WTC11 (cell line): ENCODE results near the gene METTL24. TPM values are rescaled to one million over a fixed set of nuclear protein-coding genes. Genes with fewer than 3 reads are reported as not detected.

Experiments
- ATAC-seq: fragments of 200-7000 bp; cut with Tn5 transposase; 2 replicates; pipeline ENCODE4 v1.10.0; 2021; ENCODE audit warnings: mild to moderate bottlenecking, moderate library complexity
- CTCF ChIA-PET: fragments of 300-600 bp; sonication (Branson Sonifier 250); formaldehyde crosslinking; loops from one replicate; lab custom pipeline; 2021; ENCODE audit warnings: antibody characterized with exemption; lab: Charles Lee
- POLR2A ChIA-PET: fragments of 350-600 bp; sonication (Branson Sonifier 250); formaldehyde crosslinking; loops from one replicate; lab custom pipeline; 2021; ENCODE audit warnings: antibody characterized with exemption; lab: Charles Lee
- DNase-seq: peaks from one replicate; pipeline ENCODE4 v3.0.0; 2021; ENCODE audit warnings: low spot score
- H3K27ac Mint-ChIP-seq: 2 replicates; pipeline ENCODE4 v1.8.0; 2021; ENCODE audit warnings: mixed read lengths
- H3K27me3 Mint-ChIP-seq: 2 replicates; pipeline ENCODE4 v1.8.0; 2021; ENCODE audit warnings: low read depth, mild to moderate bottlenecking, moderate library complexity, mixed read lengths
- H3K36me3 Mint-ChIP-seq: 2 replicates; pipeline ENCODE4 v1.8.0; 2021; ENCODE audit warnings: mixed read lengths
- H3K4me1 Mint-ChIP-seq: 2 replicates; pipeline ENCODE4 v1.8.0; 2022; ENCODE audit warnings: mixed read lengths
- H3K4me3 Mint-ChIP-seq: 2 replicates; pipeline ENCODE4 v1.8.0; 2021; ENCODE audit warnings: mild to moderate bottlenecking, moderate library complexity, mixed read lengths
- H3K9me3 Mint-ChIP-seq: 2 replicates; pipeline ENCODE4 v1.8.0; 2021; ENCODE audit warnings: mixed read lengths
- EMX1 ChIP-seq: fragments of 250-450 bp; sonication (Bioruptor Pico); IDR thresholded peaks from 2 replicates; pipeline ENCODE4 v1.8.0; 2021; ENCODE audit warnings: mild to moderate bottlenecking
- HMGA2 ChIP-seq: fragments of 250-450 bp; sonication (Bioruptor Pico); IDR thresholded peaks from 2 replicates; pipeline ENCODE4 v1.4.0; 2021; ENCODE audit warnings: mild to moderate bottlenecking, moderate library complexity
- IRF1 ChIP-seq: sonication (generic); formaldehyde crosslinking; IDR thresholded peaks from 2 replicates; pipeline ENCODE4 v1.8.0; 2023; ENCODE audit warnings: missing genetic modification reagents
- NFATC4 ChIP-seq: fragments of 250-450 bp; sonication (Bioruptor Pico); IDR thresholded peaks from 2 replicates; pipeline ENCODE4 v1.9.0; 2021; ENCODE audit warnings: mild to moderate bottlenecking
- NR2C2 ChIP-seq: sonication (generic); formaldehyde crosslinking; IDR thresholded peaks from 2 replicates; pipeline ENCODE4 v1.8.0; 2022; ENCODE audit warnings: mild to moderate bottlenecking, missing genetic modification reagents
- OVOL2 ChIP-seq: fragments of 250-450 bp; sonication (Bioruptor Pico); IDR thresholded peaks from 2 replicates; pipeline ENCODE4 v1.9.0; 2021; ENCODE audit warnings: mild to moderate bottlenecking, borderline replicate concordance
- SP1 ChIP-seq: sonication (generic); formaldehyde crosslinking; conservative IDR thresholded peaks from 2 replicates; pipeline ENCODE4 v1.8.1; 2022; ENCODE audit warnings: missing genetic modification reagents
- ZNF219 ChIP-seq: sonication (generic); formaldehyde crosslinking; IDR thresholded peaks from 2 replicates; pipeline ENCODE4 v1.8.0; 2023; ENCODE audit warnings: missing genetic modification reagents, mild to moderate bottlenecking, borderline replicate concordance
- ZNF263 ChIP-seq: sonication (generic); formaldehyde crosslinking; IDR thresholded peaks from 2 replicates; pipeline ENCODE4 v1.8.1; 2022; ENCODE audit warnings: low read depth, mild to moderate bottlenecking, moderate library complexity, missing genetic modification reagents
- ZNF317 ChIP-seq: sonication (generic); formaldehyde crosslinking; IDR thresholded peaks from 2 replicates; pipeline ENCODE4 v1.8.1; 2023; ENCODE audit warnings: low read depth, mild to moderate bottlenecking, moderate library complexity, missing genetic modification reagents, borderline replicate concordance
- ZSCAN18 ChIP-seq: fragments of 250-450 bp; sonication (Bioruptor Pico); IDR thresholded peaks from 2 replicates; pipeline ENCODE4 v2.1.2; 2022; ENCODE audit warnings: mild to moderate bottlenecking, moderate library complexity
- total RNA-seq: library from RNA; stranded (reverse); gene quantifications from 3 replicates; pipeline ENCODE4 v1.2.3, GENCODE V29; 2021
- TF ChIP-seq, protein P1 (sequence below): fragments of 250-450 bp; sonication (Bioruptor Pico); conservative IDR thresholded peaks from 2 replicates; pipeline ENCODE4 v1.9.0; 2021; ENCODE audit warnings: mild to moderate bottlenecking
- TF ChIP-seq, protein P2 (sequence below): sonication (generic); formaldehyde crosslinking; IDR thresholded peaks from 2 replicates; pipeline ENCODE4 v1.8.1; 2022; ENCODE audit warnings: low read depth, mild to moderate bottlenecking, moderate library complexity, missing genetic modification reagents, borderline replicate concordance
- TF ChIP-seq, protein P3 (sequence below): sonication (generic); formaldehyde crosslinking; IDR thresholded peaks from 2 replicates; pipeline ENCODE4 v1.8.1; 2022; ENCODE audit warnings: mild to moderate bottlenecking, moderate library complexity, missing genetic modification reagents
- TF ChIP-seq, protein P4 (sequence below): sonication (generic); formaldehyde crosslinking; IDR thresholded peaks from 2 replicates; pipeline ENCODE4 v1.8.1; 2023; ENCODE audit warnings: mild to moderate bottlenecking, moderate library complexity, missing genetic modification reagents
- TF ChIP-seq, protein P5 (sequence below): fragments of 250-450 bp; sonication (Bioruptor Pico); IDR thresholded peaks from 2 replicates; pipeline ENCODE4 v1.9.0; 2021; ENCODE audit warnings: mild to moderate bottlenecking, borderline replicate concordance

METTL24 gene
- total RNA-seq, 1 experiment from 2014 or later, result 0.31 TPM

DNA sequence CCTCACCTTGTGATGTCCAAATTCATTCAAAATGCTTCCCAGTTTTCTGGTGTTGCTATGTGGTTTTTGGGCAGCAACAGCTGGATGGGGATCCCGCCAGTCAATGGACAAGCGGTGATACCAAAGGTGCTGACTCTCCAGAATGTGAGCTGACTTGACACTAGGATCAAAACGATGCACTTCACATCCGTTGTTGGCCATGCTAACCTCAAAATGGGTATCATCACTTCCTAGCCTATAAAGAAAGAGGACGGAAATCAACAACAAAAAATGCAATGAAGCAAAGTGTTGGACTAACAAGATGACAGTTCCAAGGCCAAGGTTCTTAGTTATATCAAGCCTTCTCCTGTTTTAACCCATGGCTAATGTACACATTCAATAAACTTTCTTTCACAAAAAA, 59.2 kb downstream of the METTL24 start:
- H3K9me3 Mint-ChIP-seq, result peaks cover 4% of the 10 kb centered on the region
- TF ChIP-seq NFATC4, result no peak
- TF ChIP-seq ZSCAN18, result no peak
- no peak for TF ChIP-seq ZNF219
- TF ChIP-seq, protein P1, sequence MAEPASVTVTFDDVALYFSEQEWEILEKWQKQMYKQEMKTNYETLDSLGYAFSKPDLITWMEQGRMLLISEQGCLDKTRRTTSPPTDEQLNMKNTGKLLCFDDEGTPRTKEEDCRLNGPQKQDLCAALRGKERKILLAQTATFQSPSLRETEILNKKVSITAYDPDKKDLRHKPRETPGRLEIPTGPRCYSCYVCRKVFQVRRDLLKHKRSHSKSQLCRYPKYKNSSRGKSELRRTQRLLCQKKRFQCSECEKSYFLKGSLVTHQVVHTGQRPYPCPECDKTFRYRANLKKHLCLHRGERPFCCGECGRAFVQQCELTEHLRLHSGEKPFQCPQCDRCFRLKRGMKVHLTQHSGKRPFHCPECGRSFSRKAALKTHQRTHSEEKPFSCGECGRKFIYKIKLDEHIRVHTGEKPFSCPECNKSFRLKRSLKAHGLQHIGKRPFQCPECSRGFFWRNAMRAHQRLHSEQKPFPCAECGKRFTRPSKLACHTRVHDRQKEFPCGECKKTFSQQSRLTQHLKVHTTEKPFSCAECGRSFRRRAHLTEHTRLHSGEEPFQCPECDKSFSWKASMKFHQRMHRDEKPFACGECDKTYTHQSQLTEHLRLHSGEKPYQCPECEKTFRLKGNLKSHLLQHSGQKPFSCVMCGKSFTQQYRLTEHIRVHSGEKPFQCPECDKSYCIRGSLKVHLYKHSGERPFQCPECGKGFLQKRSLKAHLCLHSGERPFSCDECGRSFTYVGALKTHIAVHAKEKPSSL (CRISPR knock-in tag), result no peak
- TF ChIP-seq SP1, result no peak
- no peak for TF ChIP-seq NR2C2
- TF ChIP-seq HMGA2 (CRISPR knock-in tag), result no peak
- no peak for TF ChIP-seq IRF1 (CRISPR knock-in tag)
- TF ChIP-seq, protein P2, sequence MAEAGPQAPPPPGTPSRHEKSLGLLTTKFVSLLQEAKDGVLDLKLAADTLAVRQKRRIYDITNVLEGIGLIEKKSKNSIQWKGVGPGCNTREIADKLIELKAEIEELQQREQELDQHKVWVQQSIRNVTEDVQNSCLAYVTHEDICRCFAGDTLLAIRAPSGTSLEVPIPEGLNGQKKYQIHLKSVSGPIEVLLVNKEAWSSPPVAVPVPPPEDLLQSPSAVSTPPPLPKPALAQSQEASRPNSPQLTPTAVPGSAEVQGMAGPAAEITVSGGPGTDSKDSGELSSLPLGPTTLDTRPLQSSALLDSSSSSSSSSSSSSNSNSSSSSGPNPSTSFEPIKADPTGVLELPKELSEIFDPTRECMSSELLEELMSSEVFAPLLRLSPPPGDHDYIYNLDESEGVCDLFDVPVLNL (CRISPR knock-in tag), result no peak
- TF ChIP-seq ZNF317 (CRISPR knock-in tag), result no peak
- no peak for TF ChIP-seq ZNF263 (CRISPR knock-in tag)
- TF ChIP-seq, protein P3, sequence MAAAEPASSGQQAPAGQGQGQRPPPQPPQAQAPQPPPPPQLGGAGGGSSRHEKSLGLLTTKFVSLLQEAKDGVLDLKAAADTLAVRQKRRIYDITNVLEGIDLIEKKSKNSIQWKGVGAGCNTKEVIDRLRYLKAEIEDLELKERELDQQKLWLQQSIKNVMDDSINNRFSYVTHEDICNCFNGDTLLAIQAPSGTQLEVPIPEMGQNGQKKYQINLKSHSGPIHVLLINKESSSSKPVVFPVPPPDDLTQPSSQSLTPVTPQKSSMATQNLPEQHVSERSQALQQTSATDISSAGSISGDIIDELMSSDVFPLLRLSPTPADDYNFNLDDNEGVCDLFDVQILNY (CRISPR knock-in tag), result no peak
- TF ChIP-seq, protein P4, sequence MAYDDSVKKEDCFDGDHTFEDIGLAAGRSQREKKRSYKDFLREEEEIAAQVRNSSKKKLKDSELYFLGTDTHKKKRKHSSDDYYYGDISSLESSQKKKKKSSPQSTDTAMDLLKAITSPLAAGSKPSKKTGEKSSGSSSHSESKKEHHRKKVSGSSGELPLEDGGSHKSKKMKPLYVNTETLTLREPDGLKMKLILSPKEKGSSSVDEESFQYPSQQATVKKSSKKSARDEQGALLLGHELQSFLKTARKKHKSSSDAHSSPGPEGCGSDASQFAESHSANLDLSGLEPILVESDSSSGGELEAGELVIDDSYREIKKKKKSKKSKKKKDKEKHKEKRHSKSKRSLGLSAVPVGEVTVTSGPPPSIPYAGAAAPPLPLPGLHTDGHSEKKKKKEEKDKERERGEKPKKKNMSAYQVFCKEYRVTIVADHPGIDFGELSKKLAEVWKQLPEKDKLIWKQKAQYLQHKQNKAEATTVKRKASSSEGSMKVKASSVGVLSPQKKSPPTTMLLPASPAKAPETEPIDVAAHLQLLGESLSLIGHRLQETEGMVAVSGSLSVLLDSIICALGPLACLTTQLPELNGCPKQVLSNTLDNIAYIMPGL, result no peak
- TF ChIP-seq, protein P5, sequence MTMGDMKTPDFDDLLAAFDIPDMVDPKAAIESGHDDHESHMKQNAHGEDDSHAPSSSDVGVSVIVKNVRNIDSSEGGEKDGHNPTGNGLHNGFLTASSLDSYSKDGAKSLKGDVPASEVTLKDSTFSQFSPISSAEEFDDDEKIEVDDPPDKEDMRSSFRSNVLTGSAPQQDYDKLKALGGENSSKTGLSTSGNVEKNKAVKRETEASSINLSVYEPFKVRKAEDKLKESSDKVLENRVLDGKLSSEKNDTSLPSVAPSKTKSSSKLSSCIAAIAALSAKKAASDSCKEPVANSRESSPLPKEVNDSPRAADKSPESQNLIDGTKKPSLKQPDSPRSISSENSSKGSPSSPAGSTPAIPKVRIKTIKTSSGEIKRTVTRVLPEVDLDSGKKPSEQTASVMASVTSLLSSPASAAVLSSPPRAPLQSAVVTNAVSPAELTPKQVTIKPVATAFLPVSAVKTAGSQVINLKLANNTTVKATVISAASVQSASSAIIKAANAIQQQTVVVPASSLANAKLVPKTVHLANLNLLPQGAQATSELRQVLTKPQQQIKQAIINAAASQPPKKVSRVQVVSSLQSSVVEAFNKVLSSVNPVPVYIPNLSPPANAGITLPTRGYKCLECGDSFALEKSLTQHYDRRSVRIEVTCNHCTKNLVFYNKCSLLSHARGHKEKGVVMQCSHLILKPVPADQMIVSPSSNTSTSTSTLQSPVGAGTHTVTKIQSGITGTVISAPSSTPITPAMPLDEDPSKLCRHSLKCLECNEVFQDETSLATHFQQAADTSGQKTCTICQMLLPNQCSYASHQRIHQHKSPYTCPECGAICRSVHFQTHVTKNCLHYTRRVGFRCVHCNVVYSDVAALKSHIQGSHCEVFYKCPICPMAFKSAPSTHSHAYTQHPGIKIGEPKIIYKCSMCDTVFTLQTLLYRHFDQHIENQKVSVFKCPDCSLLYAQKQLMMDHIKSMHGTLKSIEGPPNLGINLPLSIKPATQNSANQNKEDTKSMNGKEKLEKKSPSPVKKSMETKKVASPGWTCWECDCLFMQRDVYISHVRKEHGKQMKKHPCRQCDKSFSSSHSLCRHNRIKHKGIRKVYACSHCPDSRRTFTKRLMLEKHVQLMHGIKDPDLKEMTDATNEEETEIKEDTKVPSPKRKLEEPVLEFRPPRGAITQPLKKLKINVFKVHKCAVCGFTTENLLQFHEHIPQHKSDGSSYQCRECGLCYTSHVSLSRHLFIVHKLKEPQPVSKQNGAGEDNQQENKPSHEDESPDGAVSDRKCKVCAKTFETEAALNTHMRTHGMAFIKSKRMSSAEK (CRISPR knock-in tag), result no peak
- TF ChIP-seq EMX1 (CRISPR knock-in tag), result no peak
- TF ChIP-seq OVOL2 (CRISPR knock-in tag), result no peak
- no peak overlapping the region for H3K4me3 Mint-ChIP-seq
- ATAC-seq, result no peak
- DNase-seq, result no peak
- H3K4me1 Mint-ChIP-seq, result peaks cover 14% of the 10 kb centered on the region
- POLR2A ChIA-PET, result no interaction called here
- CTCF ChIA-PET, result no interaction called here
- H3K27me3 Mint-ChIP-seq, result no peaks in the 10 kb centered on the region
- H3K36me3 Mint-ChIP-seq, result no peaks in the 10 kb centered on the region
- no peak overlapping the region for H3K27ac Mint-ChIP-seq
